Measurements from ENCODE around the gene SARDH.

Gene SARDH

DNA sequence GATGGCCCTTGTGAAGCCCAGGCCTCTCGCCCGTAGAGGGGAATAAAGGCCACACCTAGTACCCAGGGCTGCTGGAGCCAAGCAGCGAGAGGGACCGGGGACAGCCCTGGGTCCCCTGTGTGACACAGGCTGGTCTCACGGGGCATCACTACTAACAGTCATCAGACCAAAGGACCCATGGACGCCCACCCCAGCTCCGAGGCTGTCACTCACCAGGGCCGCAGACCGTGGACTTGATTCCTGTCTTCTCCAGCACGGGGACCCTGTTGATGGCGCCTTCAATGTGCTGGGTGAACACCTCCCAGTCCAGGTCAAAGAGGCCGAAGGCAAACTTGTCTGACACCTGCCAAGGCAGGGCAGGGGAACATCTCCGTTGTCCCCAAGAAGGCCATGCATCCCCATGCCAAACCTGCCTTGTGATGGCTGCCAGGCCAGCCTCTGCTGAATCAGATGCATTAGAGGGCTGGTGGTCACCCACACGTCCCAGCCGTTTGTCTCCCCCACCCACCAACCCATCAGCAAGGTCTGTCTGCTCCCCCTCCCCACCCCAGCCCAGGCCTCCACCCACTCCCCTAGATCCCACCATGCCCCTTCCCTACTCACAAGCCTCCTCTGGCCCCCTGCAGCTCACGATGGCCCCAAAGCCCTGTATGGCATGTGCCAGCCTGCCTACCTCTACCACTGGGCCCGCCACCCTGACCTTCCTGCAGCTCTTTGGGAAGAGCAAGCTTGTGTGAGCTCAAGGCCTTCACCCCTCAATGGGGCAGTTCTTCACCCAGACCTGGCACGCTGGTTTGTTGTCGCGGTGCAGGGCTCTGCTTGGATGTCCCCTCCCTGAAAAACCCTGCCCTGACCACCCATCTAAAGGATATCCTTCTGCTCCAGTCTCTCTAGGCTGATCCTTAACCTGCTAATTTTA lies 20.8 kb downstream of the SARDH start:
- FAIRE-seq: no peak
- no peak for DNase-seq (ENCODE audit: insufficient read length, low spot score)

DNA sequence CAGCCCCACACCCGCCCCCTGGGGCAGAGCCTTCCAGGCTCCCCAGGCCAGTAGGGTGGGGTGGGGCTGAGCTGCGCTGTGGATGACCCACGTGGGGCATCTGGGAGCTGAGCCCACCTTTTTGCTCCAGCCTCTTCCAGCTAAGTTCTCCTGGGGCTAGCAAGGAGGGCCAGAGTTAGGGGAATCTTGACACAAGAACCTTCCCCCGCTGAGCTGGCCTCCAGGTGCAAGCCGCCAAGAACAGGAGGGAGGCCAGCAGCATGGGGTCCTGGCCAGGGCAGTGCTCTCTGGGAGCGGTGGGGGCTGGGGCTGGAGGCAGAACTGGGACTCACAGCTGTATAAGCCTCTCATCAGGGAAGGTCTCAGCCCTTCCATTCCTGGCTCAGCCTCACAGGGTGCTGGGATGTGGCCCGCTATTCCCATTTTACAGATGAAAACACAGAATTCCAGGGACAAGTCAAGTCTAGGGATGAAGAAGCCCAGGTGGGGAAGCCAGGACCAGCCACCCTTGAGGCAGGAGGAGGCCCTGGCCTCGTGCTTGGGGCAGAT lies 21.5 kb downstream of the SARDH start:
- FAIRE-seq (no peak), DNase-seq (ENCODE audit: insufficient read length, low spot score) (no peak)

DNA sequence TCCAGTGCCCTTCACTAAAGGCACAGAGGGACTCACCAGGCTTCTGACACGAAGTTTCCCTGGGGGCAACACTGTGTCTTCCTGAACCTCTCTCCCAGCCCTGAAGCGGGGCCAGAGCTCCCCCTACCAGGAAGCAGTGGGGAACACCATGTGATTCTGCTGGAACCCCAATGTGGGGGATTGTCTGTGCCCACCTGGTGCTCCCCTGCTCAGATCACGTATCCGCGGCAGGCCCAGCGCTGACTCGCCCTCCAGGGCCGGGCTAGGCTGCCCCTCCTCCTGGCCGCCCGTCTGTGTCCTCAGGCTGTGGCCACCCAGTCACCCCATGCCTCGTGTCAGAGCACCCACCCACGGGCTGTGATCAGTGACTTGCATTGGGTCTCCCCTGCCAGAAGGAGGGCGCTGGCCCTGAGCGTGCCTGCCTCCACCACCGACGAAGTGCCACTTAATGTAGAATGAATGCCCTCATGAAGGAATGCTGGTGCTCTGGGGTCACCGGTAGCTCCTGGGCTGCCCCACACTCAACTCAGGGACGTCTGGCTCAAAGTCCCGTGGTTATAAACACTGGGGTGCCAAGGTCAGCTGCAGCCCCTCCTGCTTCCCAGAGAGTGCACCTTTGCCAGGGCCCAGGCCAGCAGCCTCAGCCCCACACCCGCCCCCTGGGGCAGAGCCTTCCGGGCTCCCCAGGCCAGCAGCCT lies 22.1 kb downstream of the SARDH start:
- DNase-seq (ENCODE audit: insufficient read length, low spot score): no peak
- FAIRE-seq: no peak

DNA sequence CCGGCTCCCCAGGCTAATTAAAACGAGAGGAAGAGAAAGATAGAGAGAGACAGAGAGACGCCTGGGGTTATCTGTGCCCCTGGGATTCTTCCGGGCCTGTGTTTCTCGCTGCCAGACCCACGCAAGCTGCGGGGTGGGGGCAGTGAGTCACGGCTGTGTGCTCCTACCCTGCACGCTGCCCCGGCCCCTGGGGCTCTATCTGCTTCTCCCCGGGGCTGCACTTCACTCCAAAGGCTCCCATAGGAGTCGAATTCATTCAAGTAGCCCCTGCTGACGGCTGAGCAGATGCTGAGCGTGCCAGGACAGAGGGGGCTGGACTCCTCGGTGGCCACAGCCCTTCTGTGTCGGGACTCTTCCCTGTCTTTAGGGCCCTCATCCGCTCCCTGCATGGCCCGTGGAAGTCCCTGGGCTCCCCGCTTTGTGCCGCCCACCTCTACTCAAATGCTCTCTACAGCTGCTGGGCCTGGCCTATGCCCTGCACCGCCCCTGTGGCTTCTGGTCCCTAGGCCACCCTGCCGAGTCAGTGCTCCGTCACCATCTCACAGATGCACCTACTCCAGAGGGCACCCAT lies 22.8 kb downstream of the SARDH start:
- DNase-seq (ENCODE audit: insufficient read length, low spot score): no peak
- no peak for FAIRE-seq

DNA sequence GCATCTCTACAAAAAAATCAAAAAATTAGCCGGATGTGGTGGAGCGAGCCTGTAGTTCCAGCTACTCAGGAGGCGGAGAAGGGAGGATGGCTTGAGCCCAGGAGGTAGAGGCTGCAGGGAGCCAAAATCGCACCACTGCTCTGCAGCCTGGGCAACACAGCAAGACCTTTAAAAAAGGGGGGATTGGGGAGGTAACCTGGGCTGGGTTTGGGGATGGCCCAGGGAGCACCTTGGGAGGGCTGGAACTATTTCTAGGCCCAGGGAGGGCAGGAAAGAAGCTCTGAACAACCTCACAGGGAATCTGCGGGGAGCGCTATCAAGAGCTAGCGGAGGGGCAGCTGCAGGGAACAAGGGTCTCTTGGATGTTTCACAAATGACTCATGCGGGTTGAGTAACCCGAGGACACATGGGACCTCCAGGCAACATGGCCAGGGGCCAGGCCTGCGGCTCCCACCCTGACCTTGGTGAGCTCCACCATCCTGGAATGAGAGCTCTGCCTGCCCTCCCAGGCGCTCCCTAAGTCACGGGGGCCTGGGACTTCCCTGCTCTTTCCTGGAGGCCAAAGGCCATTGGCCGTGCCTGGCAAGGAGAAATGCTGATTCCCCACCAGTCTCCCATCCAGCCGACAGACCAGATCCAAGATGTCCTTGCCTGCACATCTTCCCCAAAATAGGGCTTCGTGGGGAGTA lies 23.4 kb downstream of the SARDH start:
- FAIRE-seq (no peak), DNase-seq (ENCODE audit: insufficient read length, low spot score) (no peak)

DNA sequence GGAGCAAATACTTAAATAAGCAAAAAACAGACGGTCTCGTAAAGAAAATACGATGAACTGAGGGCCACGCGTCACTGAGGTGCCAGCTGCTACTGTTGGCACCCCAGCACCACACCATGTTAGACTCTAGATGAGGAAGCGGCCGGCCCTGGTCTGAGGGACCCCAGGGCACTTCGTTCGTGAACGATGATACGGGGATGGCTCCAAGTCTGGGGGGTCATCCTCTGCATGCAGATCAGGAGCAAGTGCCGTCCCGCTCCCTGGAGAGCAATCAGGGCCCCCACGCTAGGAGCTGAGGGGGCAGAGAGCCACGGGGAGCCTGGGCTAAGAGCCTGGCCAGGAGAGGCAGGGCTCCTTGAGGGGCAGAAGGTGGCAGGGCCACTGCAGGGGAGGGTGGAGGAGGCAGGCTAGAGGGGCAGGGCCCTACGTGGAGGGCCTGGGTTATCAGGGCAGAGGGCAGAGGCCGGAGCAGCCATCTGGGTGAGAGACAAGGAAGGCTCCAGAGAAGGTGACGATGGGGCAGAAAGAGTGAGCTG lies 24.1 kb downstream of the SARDH start:
- no peak for DNase-seq (ENCODE audit: insufficient read length, low spot score)
- FAIRE-seq: no peak

DNA sequence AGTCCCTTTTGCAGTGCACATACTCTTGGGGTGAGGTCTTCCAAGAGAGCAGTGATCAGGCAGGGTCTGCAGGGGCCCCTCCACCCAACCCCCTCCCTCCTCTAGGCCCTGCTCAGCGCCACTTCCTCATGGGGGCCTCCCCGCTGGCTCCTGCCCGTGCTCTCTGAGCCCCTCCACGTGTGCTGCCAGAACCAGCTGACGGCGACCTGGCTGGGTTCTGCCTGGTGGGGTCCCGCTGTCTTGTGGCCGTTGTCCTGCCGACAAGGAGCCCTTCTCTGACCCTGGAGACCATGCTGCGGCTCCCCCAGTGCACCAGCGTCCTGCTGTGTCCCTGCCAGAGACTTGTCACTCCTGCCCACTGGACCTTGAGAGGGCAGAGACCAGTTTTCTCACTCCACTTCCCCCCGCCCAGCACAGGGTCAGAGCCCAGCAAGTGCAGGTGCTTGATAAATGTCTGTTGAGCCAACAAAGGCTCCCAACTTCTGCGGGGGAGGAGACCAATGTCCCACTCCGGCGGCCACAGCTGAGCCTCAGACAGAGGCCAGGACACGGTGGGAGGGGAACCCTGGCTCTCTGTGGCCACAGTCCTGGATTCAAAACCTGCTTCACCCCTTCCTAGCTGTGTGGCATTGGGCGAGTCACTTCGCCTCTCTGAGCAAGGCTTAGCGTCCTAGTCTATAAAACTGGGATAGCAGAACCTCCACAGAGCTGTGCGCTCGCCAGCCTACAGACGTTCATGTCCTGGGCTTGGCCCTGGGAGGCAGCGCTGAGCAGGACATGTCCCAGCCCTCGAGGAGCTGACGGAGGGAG lies 24.8 kb downstream of the SARDH start:
- DNase-seq (ENCODE audit: insufficient read length, low spot score): no peak
- no peak for FAIRE-seq

DNA sequence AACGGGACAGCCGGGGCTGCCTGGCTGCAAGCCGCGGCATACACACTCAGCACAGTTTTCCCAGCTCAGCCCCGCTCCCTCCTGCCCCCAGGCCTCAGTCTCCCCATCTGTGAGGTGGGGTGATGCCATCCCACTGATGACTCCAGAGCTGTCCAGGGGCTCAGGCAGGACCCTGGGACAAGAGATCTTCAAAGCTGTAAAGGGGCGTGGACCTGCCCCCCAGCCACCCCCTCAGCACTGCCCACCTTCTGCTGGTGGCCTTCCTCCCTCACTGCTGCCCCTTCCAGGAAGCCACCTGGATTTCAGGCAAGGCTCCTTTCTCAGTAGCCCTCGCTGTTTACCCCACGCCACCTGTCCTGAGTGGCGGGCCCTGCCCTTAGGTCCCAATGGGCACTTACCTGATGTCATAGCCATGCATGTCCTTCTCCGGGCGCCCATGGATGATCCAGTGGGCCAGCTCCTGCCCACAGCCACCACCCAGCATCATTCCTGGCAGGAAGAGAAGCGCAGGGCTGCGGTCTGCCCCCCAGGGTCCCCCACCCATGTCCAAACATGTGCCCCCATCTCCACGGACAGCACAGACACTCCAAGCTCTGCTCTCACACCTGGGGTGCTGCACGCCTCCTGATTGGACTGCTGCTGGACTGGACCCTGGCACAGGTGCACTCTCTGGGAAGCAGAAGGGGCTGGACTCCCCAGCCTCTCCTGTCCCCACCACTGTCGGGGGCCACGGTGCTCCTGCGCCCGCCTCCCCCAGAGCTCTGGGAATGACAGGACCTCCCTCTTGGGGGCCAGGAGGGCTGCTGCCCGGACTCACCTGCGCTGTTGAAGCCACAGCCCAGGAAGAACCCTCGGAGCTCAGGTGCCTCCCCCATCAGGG lies 25.7 kb downstream of the SARDH start:
- DNase-seq (ENCODE audit: insufficient read length, low spot score) (no peak), FAIRE-seq (no peak)

DNA sequence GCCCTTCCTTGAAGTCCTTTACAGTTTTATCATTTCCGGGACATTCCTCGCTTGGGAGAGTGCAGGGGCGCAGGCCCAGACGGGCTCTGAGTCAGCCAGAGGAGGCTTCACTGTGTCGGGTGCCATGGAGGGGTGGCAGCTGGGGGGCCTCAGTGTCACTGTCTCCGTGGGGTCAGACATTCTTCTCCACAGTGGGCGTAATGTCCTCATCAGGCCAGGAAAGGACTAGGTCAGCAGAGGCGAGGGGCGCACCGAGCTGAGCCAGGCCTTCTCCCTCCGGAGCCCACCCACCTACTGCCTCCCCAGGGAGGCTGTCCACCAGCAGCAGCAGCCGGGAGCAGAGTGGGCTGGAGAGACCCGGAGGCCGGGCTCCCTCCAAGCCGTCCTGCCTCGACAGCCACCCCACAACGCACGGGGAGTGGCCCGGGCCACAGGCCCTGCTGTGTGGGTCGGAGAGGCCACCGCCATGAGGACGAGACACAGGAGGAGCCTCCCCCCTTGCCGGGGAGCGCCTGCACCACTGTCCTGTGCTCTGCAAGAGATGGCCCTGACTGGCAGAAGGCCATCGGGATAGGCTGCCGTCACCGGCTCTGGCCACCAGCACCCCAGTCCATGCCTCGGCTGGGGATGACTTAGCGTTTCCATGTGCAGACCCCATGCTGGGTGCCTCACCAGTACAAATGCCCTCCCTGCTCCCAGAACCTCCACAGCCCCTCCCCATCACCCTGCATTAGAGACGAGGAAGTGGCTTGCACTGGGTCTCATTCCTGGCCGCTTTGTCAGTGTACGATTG lies 26.5 kb downstream of the SARDH start:
- FAIRE-seq: no peak
- DNase-seq (ENCODE audit: insufficient read length, low spot score): no peak

DNA sequence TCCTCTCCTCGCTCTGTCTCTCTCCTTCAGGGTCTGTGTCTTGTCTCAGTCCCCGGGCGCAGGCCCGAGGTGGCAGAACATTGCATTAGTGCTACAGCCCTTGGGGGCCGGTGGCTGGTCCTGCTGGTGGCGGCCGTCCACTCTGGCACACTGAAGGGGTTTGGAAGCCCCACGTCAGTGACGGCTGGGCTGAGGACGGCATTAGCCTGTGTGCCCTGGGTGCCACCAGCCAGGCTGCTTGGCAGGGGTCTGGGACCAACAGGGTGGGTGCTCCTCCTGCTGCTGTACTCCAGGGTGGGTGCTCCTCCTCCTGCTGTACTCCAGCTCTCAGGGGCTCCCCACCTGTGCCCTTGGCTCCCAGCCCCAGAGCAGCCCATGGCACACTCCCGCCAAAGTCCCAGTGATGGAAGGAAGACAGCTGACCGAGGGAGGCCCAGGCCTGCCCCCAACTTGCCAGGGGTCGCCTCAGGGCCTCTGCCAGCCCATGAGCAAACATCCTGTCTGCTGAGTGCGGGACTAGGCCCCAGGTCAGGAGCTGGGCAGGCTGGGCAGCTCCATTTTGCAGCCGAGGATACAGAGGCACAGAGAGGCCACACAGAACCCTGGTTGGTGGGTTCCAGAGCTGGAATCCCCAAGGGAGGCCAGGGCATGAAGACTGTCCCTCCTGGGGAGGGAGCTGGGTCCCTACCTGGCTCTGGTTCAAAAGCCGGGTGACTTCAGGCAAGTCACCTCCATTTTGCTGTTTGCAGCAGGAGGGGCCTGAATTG lies 27.3 kb downstream of the SARDH start:
- no peak for FAIRE-seq
- DNase-seq (ENCODE audit: insufficient read length, low spot score): no peak

DNA sequence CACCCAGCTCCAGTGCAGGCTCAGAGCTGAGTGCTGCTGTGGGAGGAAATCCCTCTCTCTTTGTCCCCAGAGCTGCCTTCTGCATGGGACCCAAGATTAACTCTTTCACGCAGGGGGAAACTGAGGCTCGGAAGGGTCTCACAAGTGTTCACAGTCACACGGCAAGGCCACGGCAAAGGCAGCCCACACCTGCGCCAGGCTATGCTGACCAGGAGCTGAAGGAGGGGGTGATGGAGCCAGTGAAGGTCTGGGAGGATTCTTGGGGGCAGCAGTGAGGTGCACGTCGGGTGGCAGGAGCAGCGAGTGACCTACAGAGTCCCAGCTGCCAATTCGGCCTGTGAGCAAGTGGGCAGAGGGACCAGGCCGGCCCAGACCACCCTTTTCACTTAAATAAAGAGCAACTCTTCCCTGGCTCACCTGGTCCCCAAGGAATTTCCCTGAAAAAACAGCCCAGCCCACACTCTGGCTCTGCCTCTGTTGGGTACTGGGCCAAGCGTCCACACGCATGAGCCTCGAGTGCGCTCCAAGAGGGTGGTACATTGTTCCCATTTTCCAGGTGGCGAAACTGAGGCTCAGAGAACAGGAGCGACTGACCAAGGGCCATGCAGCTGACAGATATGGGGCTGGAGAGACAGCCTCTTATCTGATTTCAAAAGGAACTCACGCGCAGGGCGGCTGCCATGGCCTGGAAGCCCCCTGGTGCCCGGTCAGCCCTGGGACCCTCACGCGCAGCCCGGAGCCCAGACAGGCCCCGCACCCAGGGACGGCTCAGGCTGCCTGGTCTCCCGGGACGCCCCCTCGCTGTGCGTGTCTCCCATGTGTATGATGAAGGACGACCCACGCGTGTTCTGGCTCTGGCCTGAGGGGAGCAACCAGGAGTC lies 28.2 kb downstream of the SARDH start:
- DNase-seq (ENCODE audit: insufficient read length, low spot score): no peak
- FAIRE-seq: no peak

DNA sequence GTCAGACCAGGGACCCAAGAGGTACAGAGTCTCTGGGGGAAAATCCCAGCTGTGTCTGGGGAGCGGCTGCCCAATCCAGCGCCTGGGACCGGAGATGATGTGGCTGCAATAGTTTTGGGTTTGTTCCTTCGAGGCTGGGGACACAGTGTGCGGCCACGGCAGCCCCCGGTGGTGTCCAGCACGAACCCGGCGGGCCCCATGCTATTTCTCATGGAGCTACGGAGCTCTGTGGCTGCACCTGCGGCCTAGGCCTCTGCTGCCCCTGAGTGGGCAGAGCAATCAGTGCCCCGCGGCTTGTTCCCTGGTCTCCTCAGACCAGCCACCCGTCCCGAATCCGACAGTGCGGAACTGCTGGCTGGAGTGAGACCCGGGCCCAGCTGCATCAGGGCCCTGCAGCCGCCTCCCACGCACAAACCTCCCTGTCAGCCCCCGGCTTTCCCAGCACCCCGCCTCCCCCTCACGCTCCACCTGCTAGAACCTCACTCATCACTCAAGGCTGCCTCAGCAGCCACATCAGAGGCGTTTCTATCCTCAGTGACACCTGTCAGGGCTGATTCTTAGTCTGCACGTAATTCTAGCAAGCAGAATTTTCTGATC lies 29.0 kb downstream of the SARDH start:
- FAIRE-seq: no peak

DNA sequence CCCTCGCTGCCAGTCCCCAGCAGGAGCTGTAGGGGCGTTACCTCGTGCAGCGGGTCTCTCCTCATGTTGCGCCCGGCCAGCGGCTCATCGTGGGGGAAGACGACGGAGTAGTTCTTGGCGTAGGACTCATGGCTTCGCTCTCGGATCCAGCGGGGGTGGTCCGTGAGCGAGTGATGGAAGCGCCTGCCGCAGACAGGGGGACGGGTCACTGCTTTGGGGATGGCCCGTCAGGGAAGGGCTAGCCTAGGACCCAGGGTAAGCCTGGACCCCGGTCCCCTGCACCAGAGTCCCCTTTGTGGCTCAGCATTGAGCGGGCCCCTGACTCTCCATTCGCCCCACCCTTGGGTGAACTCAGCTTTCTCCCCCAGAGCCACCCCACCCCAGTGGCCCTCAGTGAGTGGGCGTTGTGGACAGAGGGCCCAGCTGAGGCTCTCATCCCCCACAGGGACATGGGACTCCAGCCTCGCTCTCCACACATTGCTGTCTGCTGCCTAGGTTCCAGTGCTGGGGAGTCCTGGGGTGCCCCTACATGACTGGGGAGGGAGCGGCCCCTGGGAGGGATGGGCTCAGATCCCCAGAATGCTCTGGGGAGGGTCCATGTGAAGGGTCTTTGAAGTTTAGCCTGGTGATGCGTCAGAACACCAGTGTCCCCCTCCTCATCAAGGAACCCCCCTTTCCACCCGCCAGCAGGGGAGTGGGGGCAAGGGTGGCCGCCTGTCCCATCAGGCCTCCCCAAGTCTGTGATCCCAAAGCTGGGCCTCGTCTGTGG lies 29.7 kb downstream of the SARDH start:
- FAIRE-seq (no peak), DNase-seq (ENCODE audit: insufficient read length, low spot score) (no peak)

More for the DNA sequence above, 29.0 kb downstream of the SARDH start:
- no peak for DNase-seq (ENCODE audit: insufficient read length, low spot score)

DNA sequence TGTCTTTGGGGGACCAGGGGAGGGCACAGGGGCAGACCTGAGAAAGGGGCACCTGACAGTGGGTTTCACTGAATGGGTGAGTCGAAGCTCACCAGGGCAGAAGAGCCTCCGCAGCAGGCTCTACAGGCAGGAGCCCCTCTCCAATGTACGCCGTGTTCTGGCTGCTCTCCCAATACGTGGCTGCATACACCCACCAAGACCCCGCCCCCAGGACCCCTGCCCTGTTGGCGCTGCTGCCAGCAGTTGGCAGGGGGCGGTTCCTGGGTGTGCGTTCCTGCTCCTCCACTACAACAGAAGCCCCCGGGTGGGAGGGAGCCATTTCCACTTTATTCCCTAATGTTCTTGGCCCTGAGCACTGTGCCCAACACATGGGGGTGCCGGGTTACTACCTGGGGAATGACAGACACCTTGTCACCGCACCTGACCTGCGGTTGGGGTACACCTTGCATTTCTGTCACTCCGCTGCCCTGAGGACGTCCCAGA lies 30.3 kb downstream of the SARDH start:
- no peak for DNase-seq (ENCODE audit: insufficient read length, low spot score)
- no peak for FAIRE-seq

Data from GM19239 (cell line).